PC-9 (cell line): ENCODE results near the gene OCEL1.

Experiments used
- CTCF ChIP-seq: fragments of 200-600 bp; sonication (generic); conservative IDR thresholded peaks from 2 replicates; pipeline ENCODE4 v1.6.1; 2017; ENCODE audit warnings: mixed run types, antibody characterized with exemption, mild to moderate bottlenecking, moderate library complexity
- EZH2 ChIP-seq: fragments of 200-600 bp; sonication (generic); IDR thresholded peaks from 2 replicates; pipeline ENCODE4 v1.8.0; 2017; ENCODE audit warnings: antibody characterized with exemption, low read depth

GRCh38 chr19:17268754-17269153, 42.7 kb downstream of the OCEL1 start:
- TF ChIP-seq CTCF (no peak), EZH2 (no peak)
